SK-N-SH treated with all-trans-retinoic acid at 6 μM for 48 hours (cell line): ENCODE data around the gene PRR33.
"Not testable (repeated sequence)": the region's sequence is repeated elsewhere in the genome, so short reads cannot be mapped to it uniquely, and the experiment has no call there.

Experiments
- ATAC-seq: fragments of 200-7000 bp; cut with Tn5 transposase; 3 replicates; pipeline ENCODE4 v1.9.1; 2020; ENCODE audit warnings: mild to moderate bottlenecking, moderate library complexity
- ARNTL ChIP-seq: fragments of 450-650 bp; formaldehyde crosslinking; IDR thresholded peaks from 2 replicates; pipeline ENCODE4 v1.5.0; 2020; ENCODE audit warnings: low read depth, mild to moderate bottlenecking, moderate library complexity, borderline replicate concordance
- BACH2 ChIP-seq: fragments of 250-450 bp; sonication (Bioruptor Pico); IDR thresholded peaks from 2 replicates; pipeline ENCODE4 v1.9.0; 2021; ENCODE audit warnings: mild to moderate bottlenecking, borderline replicate concordance
- CREB5 ChIP-seq: fragments of 250-450 bp; sonication (Bioruptor Pico); IDR thresholded peaks from 2 replicates; pipeline ENCODE4 v1.5.1; 2020; ENCODE audit warnings: low read depth, mild to moderate bottlenecking, moderate library complexity
- CSDC2 ChIP-seq: fragments of 250-450 bp; sonication (Bioruptor Pico); IDR thresholded peaks from 2 replicates; pipeline ENCODE4 v1.5.0; 2020; ENCODE audit warnings: mild to moderate bottlenecking, moderate library complexity
- ESRRG ChIP-seq: fragments of 250-450 bp; sonication (Bioruptor Pico); IDR thresholded peaks from 2 replicates; pipeline ENCODE4 v1.6.1; 2021; ENCODE audit warnings: mild to moderate bottlenecking
- ISL1 ChIP-seq: fragments of 250-450 bp; sonication (Bioruptor Pico); IDR thresholded peaks from 2 replicates; pipeline ENCODE4 v2.1.2; 2022; ENCODE audit warnings: mild to moderate bottlenecking, moderate library complexity
- PPARA ChIP-seq: fragments of 250-450 bp; sonication (Bioruptor Pico); IDR thresholded peaks from 2 replicates; pipeline ENCODE4 v1.5.0; 2020; ENCODE audit warnings: mild to moderate bottlenecking, borderline replicate concordance
- RARB ChIP-seq: fragments of 250-450 bp; sonication (Bioruptor Pico); IDR thresholded peaks from 2 replicates; pipeline ENCODE4 v1.8.0; 2021; ENCODE audit warnings: mild to moderate bottlenecking, moderate library complexity
- SNAI2 ChIP-seq: fragments of 250-450 bp; sonication (Bioruptor Pico); IDR thresholded peaks from 2 replicates; pipeline ENCODE4 v1.5.0; 2020; ENCODE audit warnings: mild to moderate bottlenecking, moderate library complexity
- TCF4 ChIP-seq: fragments of 250-450 bp; sonication (Bioruptor Pico); IDR thresholded peaks from 2 replicates; pipeline ENCODE4 v1.8.0; 2021; ENCODE audit warnings: mild to moderate bottlenecking, moderate library complexity, borderline replicate concordance
- TSHZ2 ChIP-seq: fragments of 250-450 bp; sonication (Bioruptor Pico); IDR thresholded peaks from 2 replicates; pipeline ENCODE4 v1.5.0; 2020; ENCODE audit warnings: mild to moderate bottlenecking, moderate library complexity
- ZC3H10 ChIP-seq: fragments of 250-450 bp; sonication (Bioruptor Pico); IDR thresholded peaks from 2 replicates; pipeline ENCODE4 v1.5.1; 2021; ENCODE audit warnings: mild to moderate bottlenecking, moderate library complexity
- ZFP3 ChIP-seq: fragments of 250-450 bp; sonication (Bioruptor Pico); IDR thresholded peaks from 2 replicates; pipeline ENCODE4 v1.5.0; 2020; ENCODE audit warnings: mild to moderate bottlenecking, moderate library complexity
- ZNF565 ChIP-seq: fragments of 450-650 bp; formaldehyde crosslinking; conservative IDR thresholded peaks from 2 replicates; pipeline ENCODE4 v1.5.0; 2020; ENCODE audit warnings: low read depth, mild to moderate bottlenecking, moderate library complexity
- ZNF70 ChIP-seq: fragments of 450-650 bp; formaldehyde crosslinking; IDR thresholded peaks from 2 replicates; pipeline ENCODE4 v1.5.0; 2020; ENCODE audit warnings: mild to moderate bottlenecking, moderate library complexity
- ZNF8 ChIP-seq: fragments of 450-650 bp; formaldehyde crosslinking; IDR thresholded peaks from 2 replicates; pipeline ENCODE4 v1.5.0; 2020; ENCODE audit warnings: mild to moderate bottlenecking, moderate library complexity
- TF ChIP-seq, protein P1 (sequence below): fragments of 250-450 bp; sonication (Bioruptor Pico); IDR thresholded peaks from 2 replicates; pipeline ENCODE4 v1.5.1; 2021; ENCODE audit warnings: mild to moderate bottlenecking, moderate library complexity
- TF ChIP-seq, protein P2 (sequence below): fragments of 250-450 bp; sonication (Bioruptor Pico); IDR thresholded peaks from 2 replicates; pipeline ENCODE4 v1.8.0; 2021; ENCODE audit warnings: low read depth, mild to moderate bottlenecking, moderate library complexity, borderline replicate concordance

Gene PRR33

DNA sequence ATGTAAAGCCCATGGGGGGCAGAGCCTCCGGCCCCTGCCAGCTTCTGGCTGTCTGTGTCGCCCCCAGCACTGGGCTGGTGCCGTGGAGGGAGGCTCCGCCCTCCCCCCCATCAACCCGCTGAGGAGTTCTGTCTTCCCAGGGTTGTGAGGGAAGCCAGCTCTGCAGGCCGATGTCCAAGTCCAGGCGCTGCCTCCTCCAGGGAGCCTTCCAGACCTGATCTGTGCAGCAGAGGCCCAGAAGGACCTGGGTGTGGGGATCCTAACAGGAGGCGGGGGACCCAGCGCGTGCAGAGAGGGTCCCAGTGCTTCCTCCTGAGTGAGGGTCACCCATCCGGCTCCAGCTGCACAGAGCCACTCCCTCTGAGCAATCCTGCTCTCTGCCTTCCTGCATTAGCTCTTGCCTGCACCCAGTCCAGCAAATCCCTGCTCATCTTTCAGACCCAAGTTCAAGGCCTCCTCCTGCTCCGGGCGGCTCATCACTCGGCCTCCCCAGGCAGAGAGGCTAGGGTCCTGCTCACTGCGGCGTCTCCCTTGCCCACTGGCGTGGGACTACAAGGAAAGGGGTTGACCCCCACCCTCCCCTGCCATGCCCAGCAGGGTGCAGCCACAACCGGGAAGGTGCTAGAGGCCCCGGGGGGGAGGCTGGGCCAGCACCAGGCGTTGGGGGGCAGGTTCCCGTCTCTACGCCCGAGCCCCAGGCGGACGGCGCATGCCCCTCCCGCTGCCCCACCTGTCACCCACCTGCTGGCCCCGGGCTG, 16.4 kb downstream of the PRR33 start:
- ATAC-seq, result no peak
- no peak for TF ChIP-seq ZNF70 (CRISPR knock-in tag)
- no peak for TF ChIP-seq ZFP3
- TF ChIP-seq PPARA, result no peak
- no peak for TF ChIP-seq ZC3H10
- no peak for TF ChIP-seq SNAI2
- no peak for TF ChIP-seq ZNF565
- no peak for TF ChIP-seq CREB5 (CRISPR knock-in tag)
- no peak for TF ChIP-seq ARNTL (CRISPR knock-in tag)

GRCh38 chr11:1874441-1875092, 17.1 kb downstream of the PRR33 start:
- ATAC-seq, result not testable (repeated sequence)

DNA sequence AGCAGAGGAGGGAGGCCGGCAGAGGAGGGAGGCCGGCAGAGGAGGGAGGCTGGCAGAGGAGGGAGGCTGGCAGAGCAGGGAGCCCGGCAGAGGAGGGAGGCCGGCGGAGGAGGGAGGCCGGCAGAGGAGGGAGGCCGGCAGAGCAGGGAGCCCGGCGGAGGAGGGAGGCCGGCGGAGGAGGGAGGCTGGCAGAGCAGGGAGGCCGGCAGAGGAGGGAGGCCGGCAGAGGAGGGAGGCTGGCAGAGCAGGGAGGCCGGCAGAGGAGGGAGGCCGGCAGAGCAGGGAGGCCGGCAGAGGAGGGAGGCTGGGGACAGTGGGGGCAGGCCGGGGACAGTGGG, 17.9 kb downstream of the PRR33 start:
- not testable (repeated sequence) for ATAC-seq

DNA sequence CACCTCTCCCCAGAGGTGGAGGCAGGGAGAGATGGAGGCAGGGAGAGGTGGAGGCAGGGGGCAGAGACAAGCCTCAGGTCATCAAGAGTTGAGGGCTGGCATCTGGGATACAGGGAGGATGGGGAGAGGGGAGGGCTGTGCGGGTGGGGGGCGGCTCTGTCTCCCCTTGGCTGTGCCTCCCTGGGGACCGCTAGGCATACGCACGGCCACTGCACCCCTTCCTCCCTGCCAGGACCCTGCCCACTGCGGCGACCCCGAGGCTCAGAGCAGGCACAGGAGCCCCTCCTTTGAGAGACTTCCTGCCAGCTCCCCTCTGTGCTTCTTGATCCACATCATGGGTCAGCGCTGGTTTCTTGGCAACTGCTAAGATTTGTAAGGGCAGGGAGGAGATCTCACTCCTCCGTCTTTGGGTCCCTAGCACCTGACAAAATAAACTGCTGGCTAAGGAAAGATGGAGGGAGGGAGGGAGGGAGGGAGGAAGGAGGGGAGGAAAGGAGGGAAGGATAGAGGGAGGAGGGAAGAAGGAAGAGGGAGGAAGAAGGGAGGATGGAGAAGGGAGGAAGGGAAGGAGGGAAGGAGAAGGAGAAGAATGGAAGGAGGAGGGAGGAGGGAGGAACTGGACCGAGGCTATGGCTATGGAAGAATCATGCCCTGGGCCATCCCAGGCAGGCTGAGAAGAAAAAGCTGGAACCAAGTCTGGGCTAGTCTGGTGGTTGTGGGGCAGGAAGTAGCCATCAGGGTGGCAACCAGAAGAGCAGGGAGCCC, 18.5 kb downstream of the PRR33 start:
- ATAC-seq, result peak; percentile 41

More for the DNA sequence above, 18.5 kb downstream of the PRR33 start:
- TF ChIP-seq ESRRG (CRISPR knock-in tag), result no peak
- TF ChIP-seq ZNF70 (CRISPR knock-in tag), result no peak
- TF ChIP-seq SNAI2, result no peak
- no peak for TF ChIP-seq CREB5 (CRISPR knock-in tag)
- TF ChIP-seq, protein P1, sequence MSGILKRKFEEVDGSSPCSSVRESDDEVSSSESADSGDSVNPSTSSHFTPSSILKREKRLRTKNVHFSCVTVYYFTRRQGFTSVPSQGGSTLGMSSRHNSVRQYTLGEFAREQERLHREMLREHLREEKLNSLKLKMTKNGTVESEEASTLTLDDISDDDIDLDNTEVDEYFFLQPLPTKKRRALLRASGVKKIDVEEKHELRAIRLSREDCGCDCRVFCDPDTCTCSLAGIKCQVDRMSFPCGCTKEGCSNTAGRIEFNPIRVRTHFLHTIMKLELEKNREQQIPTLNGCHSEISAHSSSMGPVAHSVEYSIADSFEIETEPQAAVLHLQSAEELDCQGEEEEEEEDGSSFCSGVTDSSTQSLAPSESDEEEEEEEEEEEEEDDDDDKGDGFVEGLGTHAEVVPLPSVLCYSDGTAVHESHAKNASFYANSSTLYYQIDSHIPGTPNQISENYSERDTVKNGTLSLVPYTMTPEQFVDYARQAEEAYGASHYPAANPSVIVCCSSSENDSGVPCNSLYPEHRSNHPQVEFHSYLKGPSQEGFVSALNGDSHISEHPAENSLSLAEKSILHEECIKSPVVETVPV (CRISPR knock-in tag), result no peak
- no peak for TF ChIP-seq TCF4 (CRISPR knock-in tag)
- TF ChIP-seq ZNF8, result no peak
- TF ChIP-seq ISL1, result no peak
- TF ChIP-seq BACH2 (CRISPR knock-in tag), result no peak
- no peak for TF ChIP-seq RARB (CRISPR knock-in tag)
- no peak for TF ChIP-seq ZC3H10
- TF ChIP-seq, protein P2, sequence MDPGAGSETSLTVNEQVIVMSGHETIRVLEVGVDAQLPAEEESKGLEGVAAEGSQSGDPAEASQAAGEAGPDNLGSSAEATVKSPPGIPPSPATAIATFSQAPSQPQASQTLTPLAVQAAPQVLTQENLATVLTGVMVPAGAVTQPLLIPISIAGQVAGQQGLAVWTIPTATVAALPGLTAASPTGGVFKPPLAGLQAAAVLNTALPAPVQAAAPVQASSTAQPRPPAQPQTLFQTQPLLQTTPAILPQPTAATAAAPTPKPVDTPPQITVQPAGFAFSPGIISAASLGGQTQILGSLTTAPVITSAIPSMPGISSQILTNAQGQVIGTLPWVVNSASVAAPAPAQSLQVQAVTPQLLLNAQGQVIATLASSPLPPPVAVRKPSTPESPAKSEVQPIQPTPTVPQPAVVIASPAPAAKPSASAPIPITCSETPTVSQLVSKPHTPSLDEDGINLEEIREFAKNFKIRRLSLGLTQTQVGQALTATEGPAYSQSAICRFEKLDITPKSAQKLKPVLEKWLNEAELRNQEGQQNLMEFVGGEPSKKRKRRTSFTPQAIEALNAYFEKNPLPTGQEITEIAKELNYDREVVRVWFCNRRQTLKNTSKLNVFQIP (CRISPR knock-in tag), result no peak
- no peak for TF ChIP-seq CSDC2 (CRISPR knock-in tag)
- no peak for TF ChIP-seq TSHZ2
